HEK293 (cell line): Measurements from ENCODE around the gene LAG3.

Source experiments
- CTCF ChIA-PET: fragments of 350-600 bp; formaldehyde crosslinking; extraction: SDS; loops from one replicate; lab custom pipeline; 2021; ENCODE audit warnings: antibody characterized with exemption; lab: Yijun Ruan, JAX
- POLR2A ChIA-PET: fragments of 300-600 bp; formaldehyde crosslinking; extraction: SDS; loops from one replicate; lab custom pipeline; 2020; ENCODE audit warnings: antibody characterized with exemption, inconsistent platforms; lab: Yijun Ruan, JAX
- H3K27ac ChIP-seq: fragments of 200-500 bp; sonication (Bioruptor generic); 2 replicates; pipeline ENCODE4 v1.5.1; 2014; ENCODE audit warnings: low read depth, low read length, control low read depth, inconsistent platforms; ENCODE audit errors: extremely low read depth
- H3K36me3 ChIP-seq, 2 experiments: fragments of 200-500 bp in 1 of 2; sonication (Bioruptor generic) in 1 of 2; 1 replicate in 1 of 2; 2 replicates in 1 of 2; pipeline ENCODE4 v1.5.1; 2014 to 2017; ENCODE audit warnings: inconsistent platforms in 2 of 2, low read length in 2 of 2; ENCODE audit not compliant: control insufficient read depth in 2 of 2, insufficient read depth in 1 of 2
- H3K4me1 ChIP-seq: fragments of 200-500 bp; sonication (Bioruptor generic); 2 replicates; pipeline ENCODE4 v1.5.1; 2014; ENCODE audit warnings: mild to moderate bottlenecking, low read length, inconsistent platforms; ENCODE audit not compliant: control insufficient read depth, insufficient read depth
- H3K4me3 ChIP-seq: 2 replicates; pipeline ENCODE4 v1.5.1; 2011; ENCODE audit warnings: low read depth, mild to moderate bottlenecking, control low read depth, low read length, moderate library complexity
- H3K9me3 ChIP-seq: fragments of 200-500 bp; sonication (Bioruptor generic); 2 replicates; pipeline ENCODE4 v1.5.1; 2014; ENCODE audit warnings: low read depth, low read length, inconsistent platforms; ENCODE audit not compliant: control insufficient read depth, insufficient read depth
- ATF2 ChIP-seq: fragments of 450-650 bp; formaldehyde crosslinking; IDR thresholded peaks from 2 replicates; pipeline ENCODE4 v1.5.1; 2016; ENCODE audit warnings: missing biosample characterization, missing genetic modification characterization, low read depth
- GFI1B ChIP-seq: fragments of 450-650 bp; formaldehyde crosslinking; IDR thresholded peaks from 2 replicates; pipeline ENCODE4 v1.5.1; 2016; ENCODE audit warnings: missing biosample characterization, missing genetic modification characterization
- GLI4 ChIP-seq: fragments of 450-650 bp; formaldehyde crosslinking; IDR thresholded peaks from 2 replicates; pipeline ENCODE4 v1.5.1; 2016; ENCODE audit warnings: missing biosample characterization, missing genetic modification characterization
- GLIS1 ChIP-seq: fragments of 450-650 bp; formaldehyde crosslinking; IDR thresholded peaks from 2 replicates; pipeline ENCODE4 v1.5.1; 2016; ENCODE audit warnings: missing biosample characterization, missing genetic modification characterization
- KLF10 ChIP-seq: fragments of 450-650 bp; IDR thresholded peaks from 2 replicates; pipeline ENCODE4 v1.5.1; 2018; ENCODE audit warnings: missing biosample characterization, mild to moderate bottlenecking, missing genetic modification characterization
- MYNN ChIP-seq: fragments of 450-650 bp; formaldehyde crosslinking; IDR thresholded peaks from 2 replicates; pipeline ENCODE4 v1.5.1; 2016; ENCODE audit warnings: missing biosample characterization, missing genetic modification characterization, borderline replicate concordance
- RBAK ChIP-seq: fragments of 450-650 bp; formaldehyde crosslinking; IDR thresholded peaks from 2 replicates; pipeline ENCODE4 v1.5.1; 2016; ENCODE audit warnings: missing biosample characterization, missing genetic modification characterization
- SP2 ChIP-seq: fragments of 450-650 bp; formaldehyde crosslinking; IDR thresholded peaks from 2 replicates; pipeline ENCODE4 v1.5.1; 2016; ENCODE audit warnings: missing biosample characterization, missing genetic modification characterization
- ZBTB7A ChIP-seq: fragments of 450-650 bp; formaldehyde crosslinking; IDR thresholded peaks from 2 replicates; pipeline ENCODE4 v1.5.1; 2016; ENCODE audit warnings: low read depth, missing biosample characterization, missing genetic modification characterization
- ZNF18 ChIP-seq: fragments of 450-650 bp; formaldehyde crosslinking; IDR thresholded peaks from 2 replicates; pipeline ENCODE4 v1.5.1; 2016; ENCODE audit warnings: missing biosample characterization, missing genetic modification characterization
- ZNF221 ChIP-seq: fragments of 450-650 bp; formaldehyde crosslinking; IDR thresholded peaks from 2 replicates; pipeline ENCODE4 v1.5.1; 2017; ENCODE audit warnings: missing biosample characterization, missing genetic modification characterization, borderline replicate concordance
- ZNF274 ChIP-seq, 2 experiments: fragments of 200-500 bp in 1 of 2; fragments of 450-650 bp in 1 of 2; sonication (Bioruptor generic) in 1 of 2; formaldehyde crosslinking in 1 of 2; IDR thresholded peaks; 2 replicates each; pipeline versions ENCODE4 v1.5.1 to v1.6.1; 2014 to 2016; ENCODE audit warnings: borderline replicate concordance in 1 of 2, inconsistent platforms in 1 of 2, low read length in 1 of 2, missing biosample characterization in 1 of 2, missing genetic modification characterization in 1 of 2
- ZNF350 ChIP-seq: fragments of 450-650 bp; formaldehyde crosslinking; IDR thresholded peaks from 2 replicates; pipeline ENCODE4 v1.5.0; 2017; ENCODE audit warnings: missing biosample characterization, mild to moderate bottlenecking, missing genetic modification characterization
- ZNF529 ChIP-seq: fragments of 450-650 bp; formaldehyde crosslinking; IDR thresholded peaks from 2 replicates; pipeline ENCODE4 v1.5.1; 2017; ENCODE audit warnings: missing genetic modification characterization, missing biosample characterization; ENCODE audit not compliant: insufficient replicate concordance
- ZNF544 ChIP-seq: fragments of 450-650 bp; formaldehyde crosslinking; IDR thresholded peaks from 2 replicates; pipeline ENCODE4 v1.5.0; 2017; ENCODE audit warnings: missing biosample characterization, missing genetic modification characterization
- ZNF548 ChIP-seq: fragments of 450-650 bp; formaldehyde crosslinking; IDR thresholded peaks from 2 replicates; pipeline ENCODE4 v1.5.1; 2016; ENCODE audit warnings: missing biosample characterization, missing genetic modification characterization
- ZNF596 ChIP-seq: fragments of 450-650 bp; IDR thresholded peaks from 2 replicates; pipeline ENCODE4 v1.5.0; 2018; ENCODE audit warnings: missing biosample characterization, mild to moderate bottlenecking, missing genetic modification characterization, moderate library complexity
- ZNF600 ChIP-seq: fragments of 450-650 bp; formaldehyde crosslinking; IDR thresholded peaks from 2 replicates; pipeline ENCODE4 v1.5.1; 2016; ENCODE audit warnings: missing biosample characterization, missing genetic modification characterization
- ZNF660 ChIP-seq: fragments of 450-650 bp; IDR thresholded peaks from 2 replicates; pipeline ENCODE4 v1.5.1; 2018; ENCODE audit warnings: missing biosample characterization, mild to moderate bottlenecking, missing genetic modification characterization
- ZNF692 ChIP-seq: fragments of 450-650 bp; formaldehyde crosslinking; IDR thresholded peaks from 2 replicates; pipeline ENCODE4 v1.5.1; 2016; ENCODE audit warnings: missing biosample characterization, missing genetic modification characterization
- ZNF768 ChIP-seq: fragments of 450-650 bp; formaldehyde crosslinking; IDR thresholded peaks from 2 replicates; pipeline ENCODE4 v1.5.1; 2018; ENCODE audit warnings: missing biosample characterization, mild to moderate bottlenecking, missing genetic modification characterization

The LAG3 gene

GRCh38 chr12:6818645-6819044 lies 46.3 kb downstream of the LAG3 start (continued):
- TF ChIP-seq ZNF768 (tag by site-specific recombination) (no peak), MYNN (tag by site-specific recombination) (no peak), ZNF544 (tag by site-specific recombination) (no peak)

- no peak for TF ChIP-seq GFI1B (tag by site-specific recombination)
- TF ChIP-seq ZNF600 (tag by site-specific recombination): 0 out of 2 replicates have a peak, but pooled peaks have one; percentile 16
- Histone ChIP-seq H3K4me3 (no peak overlapping the region), H3K36me3 (peaks cover 0 to 3% of the 10 kb centered on the region in 2 experiments; a peak in 1 of 3 replicates), H3K4me1 (peaks cover 6% of the 10 kb centered on the region; the same call in 1 of the 2 replicates), H3K9me3 (no peaks in the 10 kb centered on the region), H3K27ac (no peak overlapping the region)
- POLR2A ChIA-PET: no interaction called here
- CTCF ChIA-PET: interaction anchor here (1.4 to 2.0 kb wide), 2 partner anchors 53 to 67 kb away, joined by 5 to 9 read pairs; partner anchors contain the start of genes MLF2 and PTMS
These were observed 47.0 kb downstream of the LAG3 start for GRCh38 chr12:6819106-6820030.

GRCh38 chr12:6820166-6820565 lies 47.8 kb downstream of the LAG3 start:
- POLR2A ChIA-PET: no interaction called here
- Histone ChIP-seq H3K27ac (no peak overlapping the region), H3K4me3 (no peak overlapping the region), H3K4me1 (peaks cover 6% of the 10 kb centered on the region; the same call in 1 of the 2 replicates), H3K9me3 (no peaks in the 10 kb centered on the region), H3K36me3 (peaks cover 0 to 3% of the 10 kb centered on the region in 2 experiments; a peak in 1 of 3 replicates)
- TF ChIP-seq ZNF596 (tag by site-specific recombination) (no peak), ZNF18 (tag by site-specific recombination) (no peak), ZNF529 (tag by site-specific recombination) (no peak), ZNF221 (tag by site-specific recombination) (no peak), GLIS1 (no peak)
- CTCF ChIA-PET: interaction anchor here (1.0 to 8.1 kb wide), 3 partner anchors 15 to 67 kb away, joined by 3 to 116 read pairs (median 5); partner anchors contain the start of genes MLF2 and PTMS

GRCh38 chr12:6821591-6822425 lies 49.5 kb downstream of the LAG3 start, which contains the start of gene GPR162:
Gene GPR162, plus strand, starts transcription at chr12:6821821. Its CDS starts 2,078 bp downstream, at chr12:6823899.
- Histone ChIP-seq H3K36me3 (peaks cover 0 to 3% of the 10 kb centered on the region in 2 experiments; a peak in 1 of 3 replicates), H3K27ac (no peak within 1 kb of the TSS; the same call in 1 of the 2 replicates), H3K9me3 (no peaks in the 10 kb centered on the region), H3K4me3 (peak within 1 kb of the TSS; percentile 29), H3K4me1 (peaks cover 6% of the 10 kb centered on the region; the same call in 1 of the 2 replicates)
- ChIA-PET CTCF (interaction anchor here (0.5 to 8.1 kb wide), 8 partner anchors 8 to 229 kb away, joined by 3 to 116 read pairs (median 4); partner anchors contain the start of gene MLF2), POLR2A (interaction anchor here (0.6 to 2.0 kb wide), 11 partner anchors 9 to 98 kb away, joined by 3 to 11 read pairs (median 6); partner anchors contain the start of genes CDCA3, COPS7A, MLF2 and PTMS)
- TF ChIP-seq ZNF548 (tag by site-specific recombination): no peak
- peak; percentile 47 for TF ChIP-seq SP2
- TF ChIP-seq RBAK: no peak
- TF ChIP-seq ZNF660 (tag by site-specific recombination): no peak
- no peak for TF ChIP-seq GLI4
- TF ChIP-seq ZNF274 (IDR thresholded peaks at IDR 0.05; ENCODE audit: low read length): no peak
- TF ChIP-seq ZNF274 (tag by site-specific recombination; IDR thresholded peaks at IDR 0.05; ENCODE audit: borderline replicate concordance): no peak
- TF ChIP-seq KLF10 (tag by site-specific recombination): no peak
- no peak for TF ChIP-seq ZNF692 (tag by site-specific recombination)
- 0 out of 2 replicates have a peak, but pooled peaks have one; percentile 24 for TF ChIP-seq ZBTB7A
- TF ChIP-seq ZNF350: no peak
- no peak for TF ChIP-seq ATF2 (tag by site-specific recombination)
